Keratinocyte (primary cell): ENCODE results near the gene FLYWCH2. TPM values are rescaled to one million over a fixed set of nuclear protein-coding genes. Genes with fewer than 3 reads are reported as not detected.

Experiments
- DNase-seq: peaks from one replicate; pipeline ENCODE4 v3.0.0-alpha.2; 2011; ENCODE audit warnings: low read depth, missing footprints, low spot score
- FAIRE-seq: peaks from 2 replicates; lab custom pipeline; 2011; peaks lifted over from hg19 to GRCh38; lab: Jason Lieb, UNC
- H2AFZ ChIP-seq: 2 replicates; pipeline ENCODE4 v1.6.0; 2012; ENCODE audit warnings: low read length, control low read depth, inconsistent platforms; ENCODE audit not compliant: control insufficient read depth
- H3K27ac ChIP-seq: 2 replicates; pipeline ENCODE4 v1.5.1; 2011; ENCODE audit warnings: low read length; ENCODE audit not compliant: control insufficient read depth, insufficient read depth
- H3K27me3 ChIP-seq: 3 replicates; pipeline ENCODE4 v1.6.0; 2011; ENCODE audit warnings: low read length; ENCODE audit not compliant: control insufficient read depth, insufficient read depth; ENCODE audit errors: extremely low read depth
- H3K36me3 ChIP-seq, 2 experiments: 2 replicates in 1 of 2; 3 replicates in 1 of 2; pipeline ENCODE4 v1.5.1; 2011; ENCODE audit warnings: low read length in 2 of 2, mild to moderate bottlenecking in 1 of 2; ENCODE audit not compliant: control insufficient read depth in 2 of 2, insufficient read depth in 2 of 2; ENCODE audit errors: extremely low read depth in 1 of 2
- H3K4me1 ChIP-seq: 3 replicates; pipeline ENCODE4 v1.5.1; 2011; ENCODE audit warnings: low read length; ENCODE audit not compliant: control insufficient read depth, insufficient read depth; ENCODE audit errors: extremely low read depth
- H3K4me2 ChIP-seq: 3 replicates; pipeline ENCODE4 v1.6.0; 2011; ENCODE audit warnings: low read depth, low read length; ENCODE audit not compliant: control insufficient read depth, insufficient read depth; ENCODE audit errors: extremely low read depth
- H3K4me3 ChIP-seq, 3 experiments: fragments of 200-600 bp in 1 of 3; sonication (generic) in 1 of 3; 2 replicates in 2 of 3; 3 replicates in 1 of 3; pipeline ENCODE4 v1.5.1; 2011 to 2016; ENCODE audit warnings: low read length in 3 of 3, mild to moderate bottlenecking in 3 of 3, control low read depth in 2 of 3, inconsistent platforms in 1 of 3, low read depth in 1 of 3, mixed read lengths in 1 of 3, mixed run types in 1 of 3, moderate library complexity in 1 of 3; ENCODE audit not compliant: control insufficient read depth in 2 of 3, insufficient read depth in 2 of 3; ENCODE audit errors: extremely low read depth in 1 of 3
- H3K79me2 ChIP-seq: 2 replicates; pipeline ENCODE4 v1.6.0; 2012; ENCODE audit warnings: low read length; ENCODE audit not compliant: control insufficient read depth, insufficient read depth
- H3K9ac ChIP-seq: 3 replicates; pipeline ENCODE4 v1.6.0; 2011; ENCODE audit warnings: low read length; ENCODE audit not compliant: control insufficient read depth, insufficient read depth; ENCODE audit errors: extremely low read depth
- H3K9me1 ChIP-seq: 3 replicates; pipeline ENCODE4 v1.6.0; 2011; ENCODE audit warnings: low read length; ENCODE audit not compliant: control insufficient read depth, insufficient read depth; ENCODE audit errors: extremely low read depth
- H3K9me3 ChIP-seq: 2 replicates; pipeline ENCODE4 v1.5.1; 2012; ENCODE audit warnings: low read depth, low read length; ENCODE audit not compliant: control insufficient read depth
- H4K20me1 ChIP-seq: 3 replicates; pipeline ENCODE4 v1.6.0; 2011; ENCODE audit warnings: low read length; ENCODE audit not compliant: control insufficient read depth, insufficient read depth; ENCODE audit errors: extremely low read depth
- CTCF ChIP-seq, 3 experiments: IDR thresholded peaks in 1 of 3; conservative IDR thresholded peaks in 1 of 3; optimal IDR thresholded peaks in 1 of 3; 2 replicates in 2 of 3; 3 replicates in 1 of 3; pipeline versions ENCODE3 to v1.5.1; 2011; ENCODE audit warnings: low read length in 3 of 3, mild to moderate bottlenecking in 3 of 3, moderate library complexity in 2 of 3, control low read depth in 1 of 3, inconsistent platforms in 1 of 3; ENCODE audit not compliant: insufficient read depth in 2 of 3; ENCODE audit errors: extremely low read depth in 1 of 3
- EZH2 ChIP-seq: IDR thresholded peaks from one replicate; pipeline ENCODE4 v1.6.1; 2012; ENCODE audit warnings: inconsistent platforms, mild to moderate bottlenecking, low read length, moderate library complexity
- dilution Hi-C: fragments of 300-500 bp; cut with MboI; formaldehyde crosslinking; loops from one replicate; pipeline ENCODE4 v1.7.0; 2020; ENCODE audit warnings: low sequenced_read_pairs; ENCODE audit not compliant: extremely low pct_ligation_motif_present
- polyA plus RNA-seq, 5 experiments: library from polyadenylated mRNA; depleted of rRNA in 3 of 5; stranded (reverse) in 3 of 5; stranded (forward) in 1 of 5; unstranded in 1 of 5; fragments of >200 nt; gene quantifications; 1 replicate in 1 of 5; 2 replicates in 3 of 5; 3 replicates in 1 of 5; pipeline versions ENCODE4 v1.2.1 to v1.2.3, GENCODE V29; 2011 to 2012; ENCODE audit warnings: missing spikeins in 2 of 5, low read depth in 1 of 5, low replicate concordance in 1 of 5

Gene FLYWCH2
- polyA plus RNA-seq, 1 donor (not counting 4 experiments of a cell fraction or from before 2014, with no cell fraction given), result 10.1 TPM

GRCh38 chr16:2874032-2874911 is 8.7 kb upstream of the FLYWCH2 start:
- no peak for TF ChIP-seq CTCF (optimal IDR thresholded peaks at IDR 0.05 in 1 of 3, IDR thresholded peaks at IDR 0.05 in 1 of 3, conservative IDR thresholded peaks at IDR 0.05 in 1 of 3; ENCODE audit: extremely low read depth in 1 of 3, insufficient read depth in 2 of 3, low read length in 3 of 3)
- no peak for TF ChIP-seq EZH2
- no peak for FAIRE-seq

GRCh38 chr16:2874912-2875362 is 8.1 kb upstream of the FLYWCH2 start:
- H2AFZ ChIP-seq, result no peak overlapping the region
- H3K27me3 ChIP-seq, result no peaks in the 10 kb centered on the region
- H4K20me1 ChIP-seq, result no peaks in the 10 kb centered on the region
- H3K9me1 ChIP-seq, result no peaks in the 10 kb centered on the region
- no peaks in the 10 kb centered on the region for H3K4me1 ChIP-seq
- no peak overlapping the region for H3K27ac ChIP-seq
- H3K9me3 ChIP-seq, result no peaks in the 10 kb centered on the region
- TF ChIP-seq EZH2 (no peak), CTCF (optimal IDR thresholded peaks at IDR 0.05 in 1 of 3, IDR thresholded peaks at IDR 0.05 in 1 of 3, conservative IDR thresholded peaks at IDR 0.05 in 1 of 3; ENCODE audit: extremely low read depth in 1 of 3, insufficient read depth in 2 of 3, low read length in 3 of 3) (peak; percentile 83 to 98 (median 92))
- FAIRE-seq, result peak; percentile 58
- H3K9ac ChIP-seq, result no peak overlapping the region
- H3K79me2 ChIP-seq, result no peaks in the 10 kb centered on the region
- H3K4me2 ChIP-seq, result no peak overlapping the region
- H3K4me3 ChIP-seq, result no peak overlapping the region
- no peaks in the 10 kb centered on the region for H3K36me3 ChIP-seq
- no peak for DNase-seq
- dilution Hi-C loops, result no loop called here

More at GRCh38 chr16:2874032-2874911, 8.7 kb upstream of the FLYWCH2 start:
- Histone ChIP-seq H3K27ac (no peak overlapping the region), H3K9ac (no peak overlapping the region), H3K4me2 (no peak overlapping the region), H3K27me3 (no peaks in the 10 kb centered on the region), H3K9me1 (no peaks in the 10 kb centered on the region), H3K36me3 (no peaks in the 10 kb centered on the region), H4K20me1 (no peaks in the 10 kb centered on the region), H3K4me3 (no peak overlapping the region), H2AFZ (no peak overlapping the region), H3K4me1 (no peaks in the 10 kb centered on the region), H3K9me3 (no peaks in the 10 kb centered on the region), H3K79me2 (no peaks in the 10 kb centered on the region)
- dilution Hi-C loops, result no loop called here
- no peak for DNase-seq
